ENCODE measurements around the gene LZTS3.
"Not testable (repeated sequence)": the region's sequence is repeated elsewhere in the genome, so short reads cannot be mapped to it uniquely, and the experiment has no call there.

- TF ChIP-seq EZH2 (IDR thresholded peaks at IDR 0.05; ENCODE audit: borderline replicate concordance, low read depth, low read length, poor library complexity, severe bottlenecking); CTCF (conservative IDR thresholded peaks at IDR 0.05; ENCODE audit: low read depth, low read length): not testable (repeated sequence)
Measured at GRCh38 chr20:3124773-3125560, 48.4 kb downstream of the LZTS3 start.

All from A673 (cell line).